Activated CD4-positive, alpha-beta T cell treated with anti-CD3 and anti-CD28 coated beads, Interleukin-2, Interleukin-6, amounts not matched to agents 100 ng/mL and 50 ng/mL, durations not matched to agents 16 hours and 8 hours (primary cell): ENCODE data around the gene FOCAD.

ENCODE experiments used
- DNase-seq: peaks from one replicate; pipeline ENCODE4 v3.0.0-alpha.2; 2020

The FOCAD gene

DNA sequence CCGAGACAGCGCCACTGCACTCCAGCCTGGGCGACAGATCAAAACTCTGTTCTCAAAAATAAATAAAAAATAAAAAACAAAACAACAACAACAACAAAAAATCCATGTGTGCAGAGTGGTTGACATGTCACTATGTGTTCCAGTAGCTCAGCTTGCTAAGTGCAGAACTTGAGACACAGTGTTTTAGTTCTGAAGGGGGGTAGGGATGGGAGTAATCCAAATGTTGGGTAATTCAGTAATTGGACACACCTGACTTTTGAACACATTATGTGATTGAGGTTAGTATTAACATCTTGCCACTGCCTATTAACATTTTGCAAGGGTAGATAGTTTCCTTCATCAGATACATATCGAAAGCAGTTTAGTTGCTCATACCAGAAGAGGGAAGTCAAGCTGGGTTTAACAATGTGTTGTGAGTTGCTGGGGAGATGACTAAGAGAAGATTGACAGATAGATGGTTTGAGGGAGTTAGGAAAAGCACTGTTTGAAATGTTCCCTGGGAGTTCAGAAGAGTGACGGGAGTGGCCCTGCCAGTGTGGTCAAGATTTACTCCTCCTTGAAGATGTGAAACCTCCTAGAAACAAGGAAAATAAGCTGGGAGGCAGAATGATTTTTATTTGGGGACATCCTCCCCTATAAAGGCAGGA is 346.5 kb downstream of the FOCAD start:
- peak; percentile 84 for DNase-seq

DNA sequence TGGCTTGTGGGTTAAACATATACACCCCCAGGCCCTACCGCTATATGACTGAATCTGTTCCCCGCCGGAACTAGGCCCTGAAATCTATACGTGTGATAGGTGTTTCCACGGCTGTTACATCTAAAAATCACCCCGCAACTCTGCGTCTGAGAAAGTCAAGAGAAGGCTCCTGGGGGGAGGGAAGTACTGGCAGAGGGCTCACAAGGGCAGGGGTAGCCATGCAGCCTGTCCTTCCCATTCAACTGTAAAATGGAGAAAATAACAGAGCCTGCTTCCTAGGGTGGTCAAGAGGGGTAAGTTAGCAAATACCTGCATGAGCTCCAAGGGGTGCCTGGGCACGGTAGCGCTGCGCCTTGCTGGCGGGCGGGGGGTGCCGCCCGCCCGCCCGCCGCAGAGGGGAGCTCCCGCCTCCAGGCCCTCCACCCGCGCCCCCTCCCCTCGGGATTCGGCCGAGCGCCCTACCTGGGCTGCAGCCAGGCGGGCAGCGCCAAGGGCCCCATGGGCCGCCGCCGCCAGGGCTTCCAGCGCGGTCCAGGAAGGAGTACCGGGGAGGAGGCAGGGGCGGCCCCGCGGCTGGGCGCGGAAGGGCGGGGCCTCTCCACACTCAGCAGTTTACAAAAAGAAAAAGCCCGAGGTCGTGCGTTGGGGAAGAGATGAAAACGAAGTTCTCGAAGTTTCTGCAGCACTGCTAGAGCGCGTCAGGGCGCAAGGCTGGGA is 347.2 kb downstream of the FOCAD start, which contains the start of gene HACD4:
Gene HACD4 (minus strand): TSS at position 550 of the 717 bp plus-strand sequence. CDS start 50 bp downstream, at position 500.
- DNase-seq, result peak; percentile 76

DNA sequence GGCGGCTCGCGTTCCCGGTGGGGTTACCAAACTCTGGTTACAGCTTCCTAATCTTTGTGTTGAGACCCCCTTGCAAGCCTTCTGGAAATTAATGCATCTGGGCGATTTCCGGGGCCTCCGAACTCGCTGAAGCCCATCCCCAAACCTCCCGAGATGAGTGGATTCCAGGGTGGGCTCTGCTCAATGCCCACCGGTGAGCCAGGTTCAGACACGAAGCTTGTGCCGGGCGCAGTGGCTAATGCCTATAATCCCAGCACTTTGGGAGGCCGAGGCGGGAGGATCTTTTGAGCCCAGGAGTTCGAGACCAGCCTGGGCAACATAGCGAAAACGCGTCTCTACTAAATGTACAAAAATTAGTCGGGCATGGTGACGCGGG is 347.7 kb downstream of the FOCAD start:
- DNase-seq, result no peak

DNA sequence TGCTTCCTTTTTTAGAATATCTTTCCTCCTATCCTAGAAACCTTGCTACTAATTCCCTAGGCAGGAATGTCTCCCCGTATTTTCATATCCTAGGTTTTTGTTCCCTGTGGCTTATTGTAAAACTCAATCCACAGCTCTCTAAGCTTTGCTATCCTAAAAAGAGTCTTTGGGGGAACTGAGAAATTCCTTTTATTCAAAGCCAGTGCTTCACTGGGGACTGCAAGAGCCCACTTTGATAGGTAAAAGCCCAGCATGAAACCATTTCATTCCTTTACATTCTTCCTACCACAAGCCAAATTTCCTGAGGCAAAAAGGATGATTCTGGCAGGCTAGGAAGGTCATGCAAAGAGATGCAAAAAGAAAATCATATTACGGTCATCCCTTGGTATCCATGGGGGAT is 353.2 kb downstream of the FOCAD start:
- no peak for DNase-seq

DNA sequence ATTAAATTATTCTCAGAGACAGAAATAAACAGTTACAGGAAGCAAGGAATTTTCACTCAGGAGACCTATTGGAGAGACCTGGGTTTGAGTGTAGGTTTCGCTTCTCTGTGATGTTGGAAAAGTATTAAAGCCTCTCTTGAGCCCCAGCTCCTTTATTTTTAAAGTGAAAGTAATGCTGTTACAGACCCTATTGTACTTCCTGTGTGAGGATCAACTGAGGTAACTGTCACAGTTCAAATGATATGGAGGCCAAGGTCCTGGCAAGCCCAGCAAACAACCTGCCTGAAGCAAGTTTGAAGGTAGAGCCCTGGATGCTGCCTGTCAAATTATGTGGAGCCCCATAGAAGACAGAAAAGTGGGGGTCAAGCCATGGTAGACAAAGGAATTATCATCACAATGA is 355.2 kb downstream of the FOCAD start:
- DNase-seq, result no peak

DNA sequence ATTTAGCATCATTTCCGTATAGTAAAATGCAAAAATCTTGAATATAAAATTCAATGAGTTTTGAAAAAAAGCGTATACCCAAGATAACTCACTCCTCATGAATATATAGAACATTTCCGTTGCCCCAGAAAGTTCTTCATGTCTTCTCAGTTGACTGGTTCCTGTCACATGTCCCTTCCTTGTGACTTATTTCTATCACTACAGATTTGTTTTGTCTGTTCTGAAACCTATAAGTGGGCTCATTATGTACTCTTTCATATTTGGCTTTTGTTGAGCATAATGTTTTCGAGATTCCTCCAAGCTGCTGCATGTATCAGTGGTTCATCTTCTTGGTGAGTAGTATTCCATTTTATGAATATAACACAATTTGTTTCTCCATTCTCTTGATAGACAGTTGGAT is 358.4 kb downstream of the FOCAD start:
- DNase-seq, result no peak

DNA sequence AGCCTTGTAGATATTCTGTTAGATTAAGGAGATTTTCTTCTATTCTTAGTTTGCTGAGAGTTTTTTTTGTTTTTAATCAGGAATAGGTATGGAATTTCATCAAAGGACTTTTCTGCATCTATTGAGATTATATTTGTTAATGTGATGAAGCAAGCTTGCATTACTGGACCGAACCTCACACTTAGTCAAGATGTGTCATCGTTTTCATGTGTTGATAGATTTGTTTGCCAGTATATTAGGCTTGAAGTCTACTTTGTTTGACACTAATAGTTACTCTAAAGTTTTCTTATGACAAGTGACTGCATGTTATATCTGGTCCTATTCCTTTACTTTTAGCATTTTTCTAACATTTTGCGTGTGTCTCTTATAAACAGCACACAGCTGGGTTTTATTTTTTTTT is 359.8 kb downstream of the FOCAD start:
- DNase-seq, result no peak
